LNCAP (cell line): ENCODE results near the gene N4BP2L1.

Experiments used
- CTCF ChIP-seq: fragments of 450-650 bp; IDR thresholded peaks from 2 replicates; pipeline ENCODE4 v1.5.1; 2017; ENCODE audit warnings: mild to moderate bottlenecking

Gene N4BP2L1

DNA sequence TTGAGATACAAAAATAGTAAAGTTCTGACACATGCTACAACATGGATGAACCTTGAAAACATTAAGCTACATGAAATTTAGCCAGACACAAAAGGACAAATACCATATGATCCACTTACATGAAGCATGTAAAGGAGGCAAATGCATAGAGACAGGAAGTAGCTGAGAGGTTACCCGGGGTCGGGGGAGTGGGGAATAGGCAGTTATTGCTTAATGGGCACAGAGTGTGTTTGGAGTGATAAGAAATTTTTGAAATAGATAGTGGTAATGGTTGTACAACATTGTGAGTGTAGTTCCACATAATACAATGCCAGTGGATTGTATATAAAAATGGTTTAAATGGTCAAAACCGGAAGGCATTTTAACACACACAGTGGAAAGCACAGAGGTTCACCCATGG is 4.3 kb downstream of the N4BP2L1 start:
- no peak for TF ChIP-seq CTCF

DNA sequence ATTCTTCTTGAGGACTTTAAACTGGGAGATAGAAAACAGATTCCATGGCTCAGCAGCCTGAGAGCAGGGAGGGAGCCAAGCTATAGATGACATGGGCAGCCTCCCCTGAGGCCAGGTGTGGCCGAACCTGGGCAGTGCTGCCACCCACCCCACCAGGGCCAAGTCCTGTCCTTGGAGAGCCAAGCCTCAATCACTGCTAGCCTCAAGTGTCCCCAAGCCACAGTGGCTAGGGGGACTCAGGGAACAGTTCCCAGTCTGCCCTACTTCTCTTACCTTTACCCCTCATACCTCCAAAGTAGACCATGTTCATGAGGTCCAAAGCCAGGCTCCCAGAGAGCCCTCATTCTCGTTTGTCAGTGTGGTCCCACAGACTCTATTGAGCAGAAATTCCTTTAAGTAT is 8.1 kb downstream of the N4BP2L1 start:
- TF ChIP-seq CTCF = no peak

- TF ChIP-seq CTCF = no peak
Measured at GRCh38 chr13:32417995-32418394, 9.9 kb downstream of the N4BP2L1 start.

DNA sequence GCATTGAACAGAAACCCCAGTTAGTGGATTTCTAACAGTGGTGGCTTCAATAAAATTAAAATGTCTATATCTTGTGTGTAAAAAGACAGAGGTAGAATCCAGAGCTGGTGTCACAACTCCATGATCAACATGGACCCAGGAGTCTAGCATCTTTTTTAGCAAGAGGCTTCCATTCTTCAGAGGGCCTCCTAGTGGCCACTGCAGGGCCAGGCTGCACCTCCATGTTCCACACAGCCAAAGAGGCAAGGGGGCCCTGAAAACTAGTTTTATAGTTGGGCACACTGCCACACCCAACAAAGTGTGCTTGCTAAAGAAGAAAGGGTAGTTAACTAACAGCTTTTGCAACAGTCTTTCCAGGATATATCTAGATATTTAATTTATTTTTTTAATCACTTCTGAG is 12.9 kb downstream of the N4BP2L1 start:
- peak; percentile 63; the same call in 1 of the 2 replicates for TF ChIP-seq CTCF

DNA sequence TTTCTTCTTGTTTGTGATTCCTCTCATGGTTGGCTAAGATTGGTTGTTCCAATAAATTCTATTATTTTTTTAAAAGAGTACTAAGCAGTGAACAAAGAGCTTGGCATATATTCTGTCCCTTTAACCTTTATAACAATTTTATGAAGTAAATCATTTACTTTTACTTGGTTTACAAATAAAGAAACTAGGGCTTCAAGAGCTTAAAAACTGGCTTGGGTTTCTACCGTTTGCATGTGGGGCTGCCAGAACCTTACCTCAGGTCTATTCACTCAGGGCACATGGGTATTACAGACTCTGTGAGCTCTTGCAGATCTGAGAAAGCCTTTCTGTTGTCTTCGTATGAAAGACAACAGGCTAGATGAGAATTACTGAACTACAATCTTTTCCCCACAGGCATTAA is 13.3 kb downstream of the N4BP2L1 start:
- TF ChIP-seq CTCF = no peak

- no peak for TF ChIP-seq CTCF
Measured at GRCh38 chr13:32413284-32413683, 14.6 kb downstream of the N4BP2L1 start.

GRCh38 chr13:32409561-32410421 is 18.1 kb downstream of the N4BP2L1 start:
- no peak for TF ChIP-seq CTCF

GRCh38 chr13:32409001-32409313 is 19.0 kb downstream of the N4BP2L1 start:
- no peak for TF ChIP-seq CTCF
